ENCODE results near the gene JRKL. TPM values are rescaled to one million over a fixed set of nuclear protein-coding genes. Genes with fewer than 3 reads are reported as not detected.
"Not testable (repeated sequence)": the region's sequence is repeated elsewhere in the genome, so short reads cannot be mapped to it uniquely, and the experiment has no call there.

Gene JRKL
- polyA plus RNA-seq, 10 donors: 11.6 to 16.6 (median 13.1) TPM

- DNase-seq: no peak
These were observed 2.0 kb downstream of the JRKL start for GRCh38 chr11:96391698-96392307.

GRCh38 chr11:96393753-96394348, 4.0 kb downstream of the JRKL start:
- peak; percentile 14 to 48 (median 22) for DNase-seq

GRCh38 chr11:96394773-96395172, 5.0 kb downstream of the JRKL start:
- no peak for DNase-seq

- no peak for DNase-seq
These were observed 6.8 kb downstream of the JRKL start for GRCh38 chr11:96396637-96397036.

GRCh38 chr11:96397863-96398262, 8.1 kb downstream of the JRKL start:
- no peak for DNase-seq

GRCh38 chr11:96400697-96401096, 10.9 kb downstream of the JRKL start:
- no peak for DNase-seq

- DNase-seq: not testable (repeated sequence)
These were observed 21.6 kb downstream of the JRKL start for GRCh38 chr11:96411412-96411811.

- no peak for DNase-seq
These were observed 23.1 kb downstream of the JRKL start for GRCh38 chr11:96412761-96413381.

- no peak for DNase-seq
These were observed 23.6 kb downstream of the JRKL start for GRCh38 chr11:96413408-96413807.

- DNase-seq: peak in 1 of 3 donors; percentile 40
These were observed 34.9 kb downstream of the JRKL start for GRCh38 chr11:96424693-96425092.

GRCh38 chr11:96430668-96431067, 40.9 kb downstream of the JRKL start:
- no peak for DNase-seq

GRCh38 chr11:96432654-96433053, 42.8 kb downstream of the JRKL start:
- DNase-seq: not testable (repeated sequence)

Other genes with a start within 250 kb of the JRKL start
- 1 to 10 TPM; 4.5 to 8.9 (median 6.0) TPM for gene MAML2, start 46.8 kb upstream of the JRKL start, polyA plus RNA-seq (ENCODE audit: insufficient read length in 10 of 10)
- gene CCDC82, start 101 bp upstream of the JRKL start, polyA plus RNA-seq (ENCODE audit: insufficient read length in 10 of 10): 10 to 100 TPM; 21.7 to 51.2 (median 31.8) TPM

Data from muscle of back (tissue), 11 donors.